Esophagus muscularis mucosa (tissue), 3 donors: Measurements from ENCODE around the gene LRMDA.

Source experiments
- CTCF ChIP-seq, 3 experiments: fragments of 200-600 bp in 2 of 3; fragments of 450-650 bp in 1 of 3; sonication (generic) in 2 of 3; IDR thresholded peaks; one replicate each; pipeline ENCODE4 v1.5.1; 2017 to 2019; ENCODE audit warnings: antibody characterized with exemption in 3 of 3, mild to moderate bottlenecking in 2 of 3, moderate library complexity in 1 of 3
- EP300 ChIP-seq: sonication (generic); formaldehyde crosslinking; IDR thresholded peaks from one replicate; pipeline ENCODE4 v1.6.1; 2017; ENCODE audit warnings: antibody characterized with exemption

- TF ChIP-seq EP300 (no peak), CTCF (IDR thresholded peaks at IDR 0.05) (no peak)
Measured at GRCh38 chr10:76357726-76358415, 926.4 kb downstream of the LRMDA start.
